Ovary (tissue), 3 donors: Measurements from ENCODE around the gene KRT80.

Experiments used
- CTCF ChIP-seq, 3 donors: fragments of 450-650 bp in 2 of 3; fragments of 200-600 bp in 1 of 3; IDR thresholded peaks; one replicate each; pipeline versions ENCODE4 v1.5.1 to v1.8.0; 2016 to 2022; ENCODE audit warnings: antibody characterized with exemption in 3 of 3, mild to moderate bottlenecking in 1 of 3
- POLR2A ChIP-seq: fragments of 450-650 bp; IDR thresholded peaks from one replicate; pipeline ENCODE4 v1.6.1; 2017; ENCODE audit warnings: antibody characterized with exemption, mild to moderate bottlenecking, moderate library complexity
- donor health status: DM: no; HTN: no; CAD: no.

GRCh38 chr12:52204931-52205505 is 13.2 kb upstream of the KRT80 start:
- no peak for TF ChIP-seq POLR2A
- TF ChIP-seq CTCF (IDR thresholded peaks at IDR 0.05), result no peak
